Stimulated activated CD4-positive, alpha-beta T cell treated with anti-CD3 and anti-CD28 coated beads, Interleukin-1b, Interleukin-23, amount 100 ng/mL, for 48 hours (primary cell): ENCODE measurements around the gene EDARADD.

Experiments
- DNase-seq: peaks from one replicate; pipeline ENCODE4 v3.0.0-alpha.2; 2020

EDARADD gene

DNA sequence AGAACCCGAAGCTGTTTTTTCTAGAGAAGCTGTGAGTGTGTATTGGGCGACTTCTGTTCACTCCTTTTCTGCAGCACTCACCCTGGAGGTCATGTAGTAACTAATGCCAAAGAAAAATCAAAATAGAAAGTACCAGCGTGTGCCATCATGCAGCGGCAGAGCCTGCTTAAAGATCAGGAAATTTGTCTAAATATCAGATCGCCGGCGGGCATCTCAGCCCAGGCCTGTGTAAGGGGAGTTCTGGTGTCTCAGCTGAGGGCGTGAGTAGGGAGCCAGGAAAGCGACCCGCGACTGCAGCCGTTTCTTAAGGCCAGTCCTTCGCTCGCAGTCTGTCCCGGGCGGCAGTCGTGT is 768 bp downstream of the EDARADD start:
- DNase-seq: peak; percentile 5

DNA sequence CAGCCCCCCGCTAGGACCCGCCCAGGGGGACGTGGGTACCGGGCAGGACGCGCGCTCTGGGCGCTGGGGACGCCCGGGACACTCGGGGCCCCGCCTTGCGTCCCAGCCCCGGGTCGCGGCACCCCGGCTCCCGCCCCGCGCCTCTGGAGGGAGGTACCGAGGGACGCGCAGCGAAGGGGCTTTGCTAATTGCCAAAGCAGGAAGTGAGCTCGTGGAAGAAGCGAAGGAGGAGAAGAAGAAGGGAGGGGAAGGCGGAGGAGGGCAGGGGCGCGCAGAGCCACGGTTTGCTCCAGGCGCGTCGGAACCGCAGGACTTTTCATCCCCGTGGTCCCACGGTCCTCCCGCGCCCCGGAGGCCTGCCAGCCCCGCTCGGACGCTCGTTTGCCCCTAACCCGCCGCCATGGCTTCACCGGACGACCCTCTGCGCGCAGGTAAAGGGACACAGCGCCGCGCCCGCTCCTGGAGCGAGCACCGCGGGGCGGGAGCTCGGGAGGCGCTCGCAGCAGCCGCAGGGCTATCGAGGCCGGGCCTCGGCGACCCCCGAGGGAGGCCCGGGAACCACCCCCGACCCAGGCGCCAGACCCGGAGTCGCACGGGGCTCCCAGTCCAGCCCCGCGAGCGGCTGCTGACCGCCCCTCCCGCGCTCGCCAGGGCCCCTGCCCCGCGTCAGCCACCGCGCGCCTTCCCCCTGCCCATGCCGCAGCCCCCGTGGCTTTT is 1.3 kb downstream of the EDARADD start:
- peak; percentile 21 for DNase-seq

DNA sequence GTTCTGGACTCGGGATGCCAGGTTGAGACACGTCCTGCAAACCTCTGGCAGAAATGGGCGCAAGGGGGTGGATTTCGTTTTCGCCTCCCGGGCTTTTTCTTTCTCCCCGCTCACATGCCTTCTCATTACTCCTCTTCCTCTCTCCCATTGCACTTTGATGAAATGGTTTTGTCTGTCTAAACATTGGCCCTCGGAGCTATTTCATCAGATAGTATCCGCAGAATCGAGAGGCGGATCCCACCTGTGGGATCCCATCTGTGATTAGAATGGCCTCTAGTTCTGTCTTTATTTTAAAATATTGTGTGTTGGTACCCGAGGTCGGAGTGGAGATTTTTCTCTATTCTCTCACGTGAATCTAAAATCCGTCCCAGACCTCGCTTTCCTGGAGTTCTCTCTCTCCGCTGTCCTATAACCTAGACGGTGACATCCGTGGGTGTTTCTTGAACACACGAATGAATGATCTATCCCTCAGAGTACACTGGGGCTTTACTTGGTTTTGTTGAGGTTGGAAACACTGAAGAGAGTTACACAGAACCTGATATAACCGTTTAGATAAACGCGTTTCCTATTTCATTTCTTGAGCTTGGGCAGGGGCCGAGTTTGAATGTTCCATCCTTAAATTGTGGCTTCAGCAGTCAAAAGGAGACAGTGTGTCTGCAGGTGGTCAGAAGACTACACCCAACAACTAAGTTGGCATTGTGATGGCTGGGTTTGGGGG is 2.0 kb downstream of the EDARADD start:
- peak; percentile 3 for DNase-seq

DNA sequence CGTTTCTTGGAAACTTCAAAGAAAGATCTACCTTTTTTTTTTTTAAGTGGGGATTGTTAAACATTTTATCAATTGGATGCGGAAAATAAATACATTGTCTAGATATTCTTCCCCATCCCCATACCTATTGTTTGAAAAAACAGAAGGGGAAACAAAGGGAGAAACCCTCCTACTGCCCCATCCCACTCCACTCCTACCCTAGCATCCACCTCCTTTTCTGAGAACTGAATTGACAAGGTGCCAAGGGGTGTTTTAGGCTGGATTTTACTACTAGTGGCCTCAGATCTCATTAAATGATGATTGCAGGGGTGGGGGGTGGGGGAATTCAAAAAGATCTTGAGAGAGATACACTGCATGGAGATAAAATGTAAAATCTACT is 2.6 kb downstream of the EDARADD start:
- DNase-seq: no peak

DNA sequence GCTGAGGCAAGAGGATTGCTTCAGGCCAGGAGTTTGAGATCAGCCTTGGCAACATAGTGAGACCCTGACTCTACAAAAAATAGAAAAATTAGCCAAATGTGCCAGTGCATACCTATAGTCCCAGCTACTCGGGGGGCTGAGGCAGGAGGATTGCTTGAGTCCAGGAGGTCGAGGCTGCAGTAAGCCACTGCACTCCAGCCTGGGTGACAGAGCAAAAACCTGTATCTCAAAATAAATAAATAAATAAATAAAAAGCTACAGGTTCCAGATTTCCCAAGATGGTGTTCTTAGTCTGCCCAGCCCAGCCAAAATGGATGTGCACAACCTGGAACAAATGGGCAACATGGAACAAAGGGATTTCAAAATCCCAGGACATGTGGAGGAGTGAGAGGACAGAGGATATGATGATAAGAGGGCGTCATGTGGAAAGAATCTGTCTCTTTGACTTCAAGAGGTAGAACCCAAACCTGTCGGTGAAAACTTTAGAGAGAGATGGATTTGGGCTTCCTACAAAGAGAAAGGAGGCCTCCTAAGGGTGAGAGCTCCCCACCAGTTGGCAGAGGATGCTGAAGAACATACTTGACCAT is 3.2 kb downstream of the EDARADD start:
- no peak for DNase-seq

DNA sequence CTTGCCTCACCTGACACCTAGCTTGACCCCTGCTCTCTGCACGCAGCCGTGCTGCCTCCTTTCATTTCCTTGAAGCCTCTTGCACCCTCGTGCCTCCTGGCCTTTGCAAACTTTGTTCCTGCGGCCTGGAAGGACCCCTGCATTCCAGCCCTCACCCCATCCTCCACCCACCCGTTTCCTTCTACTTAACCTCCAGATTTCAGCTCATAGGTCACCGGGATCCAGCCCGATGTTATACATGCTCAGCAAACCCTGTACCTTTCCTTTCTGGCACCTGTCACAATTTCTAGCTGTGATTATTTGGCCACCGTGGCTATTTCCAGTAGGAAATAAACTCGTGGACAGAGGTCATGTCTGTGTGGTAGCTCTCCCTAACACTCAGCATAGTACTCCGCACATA is 4.5 kb downstream of the EDARADD start:
- no peak for DNase-seq

DNA sequence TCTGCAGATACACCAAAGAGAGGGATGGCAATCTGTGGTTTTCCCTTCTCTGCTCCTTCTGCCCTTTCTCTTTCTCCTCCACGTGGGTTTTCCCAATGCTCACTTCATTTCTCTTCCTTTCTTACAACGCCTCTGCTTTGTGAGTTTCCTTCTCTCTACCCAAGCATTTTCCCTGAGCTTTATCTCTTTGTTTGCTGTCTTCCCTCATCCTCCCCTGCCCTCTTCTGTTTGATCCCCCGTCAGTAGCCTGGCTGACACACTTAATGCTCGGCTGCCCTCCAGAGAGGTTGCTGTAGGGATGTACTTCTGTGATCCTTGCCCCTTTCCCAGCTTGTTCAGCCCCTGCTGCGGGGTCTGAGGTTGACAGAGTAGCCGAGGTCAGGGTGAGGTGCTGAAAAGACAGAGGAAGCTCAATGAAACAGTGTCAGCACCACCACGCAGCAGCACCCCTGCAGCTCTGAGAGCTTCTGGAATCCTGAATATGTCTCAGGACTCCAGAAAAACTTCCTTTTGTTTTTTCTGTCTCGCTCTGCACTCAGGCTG is 6.0 kb downstream of the EDARADD start:
- no peak for DNase-seq

DNA sequence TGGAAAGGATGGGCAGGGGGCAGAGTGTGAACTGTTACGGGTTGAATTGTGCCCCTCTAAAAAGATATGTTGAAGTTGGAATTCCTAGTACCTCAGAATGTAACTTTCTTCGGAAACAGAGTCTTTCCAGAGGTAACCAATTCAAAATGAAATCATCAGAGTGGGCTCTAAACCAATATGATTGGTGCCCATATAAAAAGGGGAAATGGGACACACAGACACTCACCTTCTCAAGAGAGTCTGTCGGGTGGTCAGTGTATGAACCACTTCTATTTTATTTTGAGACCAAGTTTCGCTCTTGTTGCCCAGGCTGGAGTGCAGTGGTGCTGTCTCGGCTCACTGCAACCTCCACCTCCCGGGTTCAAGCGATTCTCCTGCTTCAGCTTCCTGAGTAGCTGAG is 7.6 kb downstream of the EDARADD start:
- DNase-seq: no peak

DNA sequence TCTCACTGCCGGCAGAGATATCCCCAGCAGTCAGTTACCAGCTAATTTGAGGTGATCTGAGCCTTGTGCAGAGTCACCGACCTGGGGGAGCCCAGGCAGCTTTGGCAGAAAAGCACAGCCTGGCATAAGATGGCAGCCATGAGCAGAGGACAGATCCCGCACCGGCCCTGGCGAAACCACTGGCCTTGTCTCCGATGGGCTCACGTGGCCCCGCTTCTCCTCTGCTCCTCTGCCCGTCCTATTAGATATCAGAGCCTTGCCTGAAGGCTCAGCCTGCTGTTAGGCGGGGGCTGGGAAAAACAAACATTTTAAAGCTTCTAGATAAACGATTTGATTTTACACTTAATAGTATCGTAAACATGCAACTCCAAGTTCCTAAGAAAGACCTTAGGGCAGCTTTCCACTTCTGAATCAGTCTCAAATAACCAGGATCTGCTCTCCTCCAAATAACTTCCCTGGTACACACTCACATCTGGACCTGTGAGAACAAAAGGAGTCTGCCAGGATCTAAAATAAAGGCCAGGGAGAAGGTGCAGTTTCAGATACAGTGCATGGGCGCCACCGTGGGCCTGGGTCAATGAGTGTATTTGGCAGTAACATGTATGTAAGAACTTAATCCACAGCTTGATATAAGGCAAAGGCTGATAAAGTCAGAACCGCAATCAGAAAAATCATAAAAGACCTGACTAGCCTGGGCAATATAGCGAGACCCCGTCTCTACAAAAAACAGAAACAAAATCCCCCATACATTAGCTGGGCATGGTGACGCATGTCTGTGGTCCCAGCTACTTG is 10.0 kb downstream of the EDARADD start:
- DNase-seq: no peak

DNA sequence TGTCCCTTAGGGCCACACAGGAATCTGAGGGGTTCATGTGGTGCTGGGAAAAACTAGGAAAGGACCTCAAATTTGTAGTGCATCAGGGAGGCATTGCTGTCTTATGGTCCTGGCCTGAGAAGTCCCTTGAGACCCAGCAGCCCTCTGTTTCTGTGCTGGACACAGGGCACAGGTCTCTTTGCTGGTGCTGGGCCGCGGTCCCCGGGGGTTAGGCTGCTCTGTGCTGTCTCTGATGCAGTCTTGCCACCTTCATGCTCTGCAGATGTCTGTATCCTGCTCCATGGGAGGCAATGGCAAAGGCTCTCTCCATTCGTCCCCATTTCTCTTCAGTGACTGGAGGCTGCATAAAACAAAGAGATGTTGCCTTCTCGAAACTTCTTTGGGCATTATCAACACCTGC is 13.0 kb downstream of the EDARADD start:
- DNase-seq: no peak

DNA sequence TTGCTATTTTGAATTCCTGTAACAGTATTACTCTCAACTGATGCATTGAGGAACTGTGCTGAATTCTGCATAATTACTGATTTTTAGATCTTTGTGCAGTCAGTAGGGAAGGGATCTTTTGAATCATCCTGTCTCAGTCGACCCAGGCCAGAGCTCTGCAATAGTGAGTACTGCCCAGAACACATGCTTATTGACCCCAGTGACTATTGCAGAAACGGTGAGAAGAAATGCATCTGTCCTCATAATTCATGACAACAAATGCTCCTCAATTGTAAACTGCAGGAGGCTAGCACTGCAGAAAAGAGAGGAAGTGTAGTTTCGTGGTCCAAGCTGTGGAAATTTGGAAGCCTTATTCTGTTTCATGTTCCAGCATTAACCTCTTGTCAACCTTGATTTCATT is 19.6 kb downstream of the EDARADD start:
- DNase-seq: no peak

DNA sequence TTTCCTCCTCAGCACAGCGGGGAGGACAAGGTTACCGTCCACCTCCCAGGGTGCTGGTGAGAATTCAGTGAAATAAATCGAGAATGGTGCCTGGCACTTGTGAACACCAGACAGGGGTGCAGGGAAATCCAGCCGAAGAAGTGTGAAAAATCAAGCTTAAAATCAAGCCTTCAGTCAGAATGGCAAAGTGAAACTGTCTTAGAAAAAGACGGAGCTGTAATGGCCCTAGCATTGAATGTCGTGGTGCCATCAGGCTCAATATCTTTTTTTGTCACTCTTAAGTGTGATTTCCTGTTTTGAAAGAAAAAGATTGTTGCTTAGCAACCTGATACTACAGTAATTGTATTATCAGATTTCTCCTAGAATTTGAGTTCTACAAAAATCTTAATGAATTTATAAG is 22.1 kb downstream of the EDARADD start:
- DNase-seq: no peak

DNA sequence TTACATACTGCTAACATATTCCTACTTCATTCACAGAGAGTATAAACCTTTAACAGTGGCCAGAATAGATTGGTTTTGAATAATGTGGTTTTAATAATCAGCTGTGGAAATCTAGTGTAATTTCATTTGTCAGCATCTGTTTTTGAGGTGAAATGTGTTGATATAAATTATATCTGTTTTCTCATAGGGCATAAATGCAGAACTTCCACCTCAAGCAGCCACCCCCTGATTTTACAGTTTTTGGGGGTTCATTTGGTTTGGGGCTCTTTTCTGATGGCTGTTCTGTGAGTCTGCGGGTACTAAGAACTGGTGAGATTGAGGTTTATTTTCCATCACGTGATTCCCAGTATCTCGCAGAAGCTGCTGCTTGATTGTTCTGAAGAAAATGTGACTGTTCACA is 23.2 kb downstream of the EDARADD start:
- DNase-seq: no peak

DNA sequence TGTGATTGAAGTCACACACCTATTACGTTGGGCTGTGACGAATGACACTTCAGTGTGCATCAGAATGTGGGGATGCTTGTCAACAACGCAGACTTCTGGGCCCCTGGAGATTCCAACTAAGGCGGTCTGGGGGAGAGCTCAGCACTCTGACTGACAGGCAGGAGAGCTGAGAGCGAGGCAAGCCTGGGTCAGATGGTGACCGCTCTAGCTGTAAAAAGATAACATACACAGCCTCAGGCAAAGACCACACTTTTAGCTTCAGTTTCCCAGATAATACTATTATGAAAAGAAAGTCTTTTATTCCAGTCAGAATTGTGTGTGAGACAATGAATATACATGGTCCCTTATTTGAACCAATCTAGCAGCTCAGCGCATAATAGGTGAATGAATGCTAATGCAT is 25.4 kb downstream of the EDARADD start:
- DNase-seq: no peak

DNA sequence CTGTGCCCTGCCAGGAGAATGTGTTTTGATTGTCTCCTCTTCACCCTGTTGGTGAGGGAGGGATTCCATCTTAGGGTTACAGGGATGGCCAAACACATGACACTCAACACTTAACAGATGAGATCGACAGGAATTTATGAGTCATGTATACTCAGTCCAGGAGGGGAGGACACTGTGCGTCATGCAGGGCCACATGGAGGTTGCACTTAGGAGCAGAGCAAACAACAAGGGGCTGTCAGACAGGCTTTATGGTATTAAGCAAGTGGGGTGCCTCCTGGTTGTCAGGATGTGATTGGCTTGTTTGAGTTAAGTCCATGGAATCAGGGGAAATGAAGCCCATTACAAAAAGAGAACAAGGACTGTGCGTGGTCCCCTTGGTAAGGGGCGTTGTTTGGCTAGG is 26.9 kb downstream of the EDARADD start:
- peak; percentile 7 for DNase-seq

DNA sequence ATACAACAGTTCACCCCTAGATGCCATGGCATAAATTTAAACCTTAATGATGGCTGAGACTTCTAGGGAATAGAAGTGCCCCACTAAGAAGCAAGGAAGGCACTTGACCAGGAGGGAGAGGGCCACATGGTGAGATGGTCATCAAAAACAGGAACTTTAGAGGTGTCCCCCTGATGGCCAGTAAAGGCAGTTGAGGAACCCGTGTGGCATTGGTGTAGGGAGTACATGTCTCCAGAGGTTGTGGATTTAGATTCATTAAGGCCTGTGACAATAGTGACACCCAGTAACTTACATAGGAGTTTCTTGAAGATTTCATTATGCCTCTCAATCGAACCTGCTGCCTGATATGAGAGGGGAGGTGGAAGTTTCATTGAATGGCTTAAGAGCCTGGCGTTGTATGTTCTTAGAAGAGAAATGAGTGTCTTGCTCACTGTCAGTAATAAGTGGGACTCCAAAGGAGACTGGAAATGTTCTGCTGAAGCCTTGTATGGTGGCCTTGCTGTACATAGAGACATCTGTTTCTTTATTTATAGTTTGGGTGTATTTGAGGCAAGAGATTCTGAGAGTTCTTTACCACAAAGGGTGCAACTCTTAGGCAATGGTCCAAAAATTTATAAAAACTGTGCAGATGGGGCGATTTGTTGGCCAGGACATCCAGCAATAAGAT is 27.9 kb downstream of the EDARADD start:
- no peak for DNase-seq

DNA sequence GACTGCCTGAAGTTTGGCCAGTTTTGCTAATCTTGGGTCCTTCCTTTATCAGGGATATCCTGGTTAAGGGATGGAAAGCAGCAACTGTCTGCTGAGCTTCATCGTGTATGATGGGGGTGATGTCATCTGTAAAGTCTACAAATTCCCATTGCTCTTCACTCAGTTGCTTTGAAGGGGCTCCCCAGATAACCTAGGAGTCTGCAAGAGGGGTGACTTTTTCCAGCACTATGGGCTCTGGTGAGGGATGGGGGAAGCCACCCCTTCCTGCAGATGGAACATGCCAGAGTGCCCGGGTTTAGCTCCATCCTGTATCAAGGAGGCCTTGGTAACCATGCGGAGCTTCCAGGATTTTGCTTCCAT is 28.4 kb downstream of the EDARADD start:
- no peak for DNase-seq

DNA sequence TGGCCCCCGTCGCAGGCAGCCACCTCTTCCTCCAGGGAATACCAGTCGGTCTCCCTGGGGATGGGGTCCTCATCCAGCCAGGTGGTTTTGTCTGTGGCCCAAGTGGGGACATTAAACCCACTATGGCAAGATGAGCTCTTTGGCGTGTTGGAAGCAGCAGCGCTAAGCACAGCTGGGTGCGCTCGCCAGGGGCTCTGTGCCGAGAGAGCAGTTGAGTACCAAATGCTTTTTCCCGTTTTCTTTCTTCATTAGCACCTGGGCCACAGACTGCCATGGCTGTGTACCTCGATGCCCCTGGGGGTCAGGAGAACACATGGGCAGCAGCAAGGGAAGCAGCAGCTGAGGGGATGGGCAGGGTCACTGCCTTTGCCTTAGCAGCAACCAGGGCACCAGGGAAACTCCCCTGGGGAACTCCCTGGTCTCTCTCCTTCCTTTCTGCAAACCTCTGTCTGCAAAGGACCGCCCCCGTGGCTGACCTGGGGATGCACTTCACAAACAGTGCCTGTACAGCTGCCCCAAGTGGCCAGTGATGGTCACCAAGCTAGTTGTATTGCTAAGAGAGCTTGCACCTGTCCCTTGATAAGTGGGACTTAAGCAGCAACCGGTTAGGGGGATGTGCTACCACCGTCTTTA is 31.1 kb downstream of the EDARADD start:
- DNase-seq: no peak

DNA sequence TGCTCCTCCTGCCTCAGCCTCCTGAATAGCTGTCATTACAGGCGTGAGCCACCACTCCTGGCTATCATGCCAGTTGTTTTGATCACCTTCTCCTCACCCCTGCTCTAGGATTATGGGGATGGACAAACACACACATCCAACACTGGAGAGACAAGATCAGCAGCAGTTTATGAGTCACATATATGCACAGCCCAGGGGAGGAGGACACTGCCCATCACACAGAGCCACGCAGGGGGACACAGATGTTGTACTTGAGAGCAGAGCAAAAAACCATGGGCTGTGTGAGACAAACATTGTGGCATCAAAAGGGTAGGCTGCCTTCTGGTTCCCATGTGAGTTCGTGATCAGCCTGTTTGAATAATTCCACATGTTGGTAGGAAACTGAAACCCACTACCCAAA is 32.1 kb downstream of the EDARADD start:
- DNase-seq: no peak

DNA sequence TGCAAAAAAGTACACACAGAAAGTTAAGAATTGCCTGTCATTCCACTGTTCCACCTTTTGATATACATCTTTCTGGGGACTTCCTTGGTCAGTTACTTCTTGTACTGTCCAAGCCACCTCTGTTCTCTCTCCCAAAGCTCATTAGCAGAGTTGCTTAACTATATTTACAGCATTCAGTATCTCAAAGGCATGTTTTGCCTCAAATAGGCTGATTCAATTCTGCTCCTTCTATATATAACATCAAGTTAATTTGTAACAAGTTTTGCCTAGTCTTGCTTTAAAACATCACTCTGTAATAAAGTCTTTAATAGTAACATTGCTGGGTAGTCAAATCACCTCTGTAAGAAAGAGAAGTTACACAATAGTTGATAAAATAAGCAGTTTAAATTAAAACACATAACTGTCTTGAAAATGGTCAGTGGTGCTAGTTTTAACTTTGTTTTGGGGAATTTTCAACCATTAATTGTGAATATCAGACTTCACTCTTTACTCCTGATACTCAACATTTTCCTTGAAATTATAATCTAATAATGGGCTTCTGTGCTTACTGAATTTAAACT is 35.7 kb downstream of the EDARADD start:
- no peak for DNase-seq

DNA sequence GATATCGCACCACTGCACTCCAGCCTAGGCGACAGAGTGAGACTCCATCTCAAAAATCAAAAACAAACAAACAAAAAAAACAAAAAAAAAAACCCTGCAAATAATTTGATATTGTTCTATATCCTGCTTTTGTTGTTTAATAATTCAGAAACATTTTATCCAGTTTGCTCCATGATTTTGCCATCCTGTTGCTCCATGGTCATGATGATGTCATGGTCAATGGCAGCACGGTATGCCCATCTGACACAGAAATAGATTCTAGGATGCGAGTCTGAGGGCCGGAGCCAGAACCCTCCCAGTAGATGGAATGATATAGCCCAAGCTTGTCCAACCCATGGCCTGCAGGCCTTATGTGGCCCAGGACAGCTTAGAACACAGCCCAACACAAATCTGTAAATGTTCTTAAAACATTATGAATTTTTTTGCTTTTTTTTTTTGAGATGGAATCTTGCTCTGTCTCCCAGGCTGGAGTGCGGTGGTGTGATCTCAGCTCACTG is 39.8 kb downstream of the EDARADD start:
- DNase-seq: no peak

DNA sequence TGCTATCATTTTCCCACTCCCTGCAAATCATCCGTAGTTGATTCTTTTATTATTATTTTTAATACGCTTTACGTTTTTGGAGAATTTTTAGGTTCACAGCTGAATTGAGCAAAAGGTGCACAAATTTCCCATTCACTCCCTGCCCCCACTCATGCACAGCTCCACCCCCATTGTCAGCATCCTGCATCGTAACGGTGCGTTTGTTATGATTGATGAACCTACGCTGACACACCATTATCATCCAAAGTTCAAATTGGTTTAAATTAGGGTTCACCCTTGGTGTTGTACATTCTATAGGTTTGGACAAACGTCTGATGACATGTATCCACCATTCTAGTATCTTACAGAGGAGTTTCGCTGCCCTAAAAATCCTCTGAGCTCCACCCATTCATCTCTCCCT is 44.5 kb downstream of the EDARADD start:
- DNase-seq: no peak
